Parietal lobe (tissue), 1 donor: ENCODE data around the gene RNF207. TPM values are rescaled to one million over a fixed set of nuclear protein-coding genes. Genes with fewer than 3 reads are reported as not detected.

ENCODE experiments used
- total RNA-seq: library from RNA; depleted of rRNA; stranded (reverse); fragments of >200 nt; gene quantifications from one replicate; pipeline ENCODE4 v1.2.3, GENCODE V29; 2014

The RNF207 gene, protein sequence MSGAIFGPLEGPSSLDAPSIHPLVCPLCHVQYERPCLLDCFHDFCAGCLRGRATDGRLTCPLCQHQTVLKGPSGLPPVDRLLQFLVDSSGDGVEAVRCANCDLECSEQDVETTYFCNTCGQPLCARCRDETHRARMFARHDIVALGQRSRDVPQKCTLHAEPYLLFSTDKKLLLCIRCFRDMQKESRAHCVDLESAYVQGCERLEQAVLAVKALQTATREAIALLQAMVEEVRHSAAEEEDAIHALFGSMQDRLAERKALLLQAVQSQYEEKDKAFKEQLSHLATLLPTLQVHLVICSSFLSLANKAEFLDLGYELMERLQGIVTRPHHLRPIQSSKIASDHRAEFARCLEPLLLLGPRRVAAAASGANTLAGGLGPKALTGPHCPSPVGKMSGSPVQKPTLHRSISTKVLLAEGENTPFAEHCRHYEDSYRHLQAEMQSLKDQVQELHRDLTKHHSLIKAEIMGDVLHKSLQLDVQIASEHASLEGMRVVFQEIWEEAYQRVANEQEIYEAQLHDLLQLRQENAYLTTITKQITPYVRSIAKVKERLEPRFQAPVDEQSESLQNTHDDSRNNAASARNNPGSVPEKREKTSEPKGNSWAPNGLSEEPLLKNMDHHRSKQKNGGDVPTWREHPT
- total RNA-seq, result 16.0 TPM

DNA sequence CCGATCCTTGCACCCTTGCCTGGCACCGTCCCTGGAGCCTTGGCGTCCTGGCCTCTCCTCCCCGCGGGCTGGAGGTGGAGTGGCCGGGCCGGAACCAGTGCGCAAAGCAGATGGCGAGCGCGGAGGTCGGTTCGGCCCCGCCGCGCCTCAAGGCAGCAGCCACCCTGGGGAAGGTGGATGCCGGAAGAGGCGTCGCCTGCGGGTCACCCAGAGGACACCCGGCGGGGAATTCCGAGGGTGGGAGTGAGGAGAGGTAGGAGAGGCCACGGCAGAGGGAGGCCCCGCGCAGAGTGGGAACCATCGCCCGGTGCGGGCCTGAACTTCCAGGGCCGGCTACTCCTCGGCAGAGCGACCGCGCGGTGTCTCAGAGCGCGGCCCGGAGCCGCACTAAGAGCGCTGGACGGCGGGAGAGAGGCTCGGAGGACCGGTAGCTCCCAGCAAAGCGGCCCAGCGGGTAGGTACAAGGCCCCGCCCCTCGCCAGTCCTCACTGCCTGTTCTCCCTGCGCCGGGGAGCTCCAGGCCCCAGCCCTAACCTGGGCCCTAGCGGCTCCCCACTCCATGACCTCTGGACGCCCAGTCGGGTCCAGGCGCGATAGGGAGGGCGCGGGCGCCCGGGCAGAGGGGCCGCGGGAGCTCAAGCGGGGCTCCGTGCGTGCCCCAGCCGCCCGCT, at the start of gene RNF207:
RNF207 (plus strand) TSS at position 271 of the 671 bp plus-strand sequence. CDS start 417 bp downstream, outside the sequence.

DNA sequence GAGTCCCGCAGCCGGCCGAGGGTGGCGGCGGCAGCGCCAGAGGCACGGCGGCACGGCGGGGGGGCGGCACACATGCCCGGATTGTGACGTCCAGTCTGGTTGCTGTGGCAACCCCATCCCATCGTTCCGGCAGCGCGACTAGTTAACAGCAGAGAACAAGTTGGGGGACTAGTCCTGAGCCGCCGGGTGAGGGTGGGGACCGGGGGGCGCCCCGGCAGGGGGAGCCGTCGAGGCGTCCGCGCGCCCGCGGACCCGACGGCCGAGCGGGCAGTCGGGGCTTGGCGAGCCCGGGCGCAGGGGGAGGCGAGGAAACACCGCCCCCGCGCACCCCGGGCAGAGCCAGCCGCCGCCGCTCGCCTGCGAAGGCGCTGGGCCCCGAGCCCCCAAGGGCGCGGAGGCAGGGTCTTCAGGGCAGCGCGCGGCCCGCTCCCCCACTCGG, 25.6 kb upstream of the RNF207 start, which contains the start of gene CHD5:
CHD5 (minus strand) TSS at position 54 of the 439 bp plus-strand sequence. CDS start 298 bp downstream, outside the sequence.

DNA sequence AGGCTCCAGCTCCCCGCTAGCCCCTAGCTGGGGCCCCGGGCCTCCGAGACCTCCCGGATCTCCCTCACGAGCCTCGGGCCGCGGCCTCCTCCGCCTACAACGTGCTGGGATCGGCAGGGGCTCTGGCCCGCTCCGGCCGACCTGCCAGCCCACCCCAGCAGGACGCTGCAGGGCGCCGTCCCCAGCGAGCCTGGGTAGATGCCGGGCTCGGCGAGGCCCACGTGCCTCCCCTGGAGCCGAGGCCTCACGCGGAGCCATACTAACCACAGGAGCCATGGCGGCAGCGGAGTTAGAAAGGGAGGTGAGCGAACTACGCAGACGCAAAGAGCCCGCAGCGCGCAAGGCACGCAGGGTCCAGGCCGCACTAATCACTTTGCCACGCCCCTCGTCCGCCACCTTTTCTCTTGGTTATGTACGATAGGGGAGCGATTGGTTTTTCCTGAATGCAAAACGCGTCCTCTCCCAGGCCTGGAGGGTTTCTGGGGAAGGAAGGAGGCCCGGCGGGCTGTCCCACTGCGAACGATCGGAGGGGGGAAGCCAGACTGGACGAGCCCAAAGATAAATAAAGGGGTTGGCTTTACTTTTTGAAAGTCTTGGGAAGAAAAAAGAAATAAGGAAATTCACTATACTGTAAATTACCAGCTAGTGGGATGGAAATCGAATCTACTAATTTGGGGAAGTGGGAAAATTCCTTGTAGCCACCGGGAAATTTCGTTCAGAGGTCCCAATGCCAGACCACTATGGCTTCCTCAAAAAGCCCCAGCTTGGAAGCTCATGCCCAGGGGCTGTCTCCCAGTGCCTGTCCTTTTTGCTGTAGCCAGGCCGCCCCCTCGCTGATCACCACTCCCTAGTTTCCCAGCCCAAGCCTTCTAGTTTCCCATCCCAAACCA, 6.4 kb upstream of the RNF207 start, which contains the start of gene RPL22:
RPL22 (minus strand) TSS at position 298 of the 890 bp plus-strand sequence; CDS start at position 276, 22 bp downstream.

GRCh38 chr1:6243993-6244392, 38.1 kb downstream of the RNF207 start, which contains the start of gene HES3:
Gene HES3, plus strand, starts transcription at chr1:6244179. Its CDS starts 187 bp downstream, at chr1:6244366.

DNA sequence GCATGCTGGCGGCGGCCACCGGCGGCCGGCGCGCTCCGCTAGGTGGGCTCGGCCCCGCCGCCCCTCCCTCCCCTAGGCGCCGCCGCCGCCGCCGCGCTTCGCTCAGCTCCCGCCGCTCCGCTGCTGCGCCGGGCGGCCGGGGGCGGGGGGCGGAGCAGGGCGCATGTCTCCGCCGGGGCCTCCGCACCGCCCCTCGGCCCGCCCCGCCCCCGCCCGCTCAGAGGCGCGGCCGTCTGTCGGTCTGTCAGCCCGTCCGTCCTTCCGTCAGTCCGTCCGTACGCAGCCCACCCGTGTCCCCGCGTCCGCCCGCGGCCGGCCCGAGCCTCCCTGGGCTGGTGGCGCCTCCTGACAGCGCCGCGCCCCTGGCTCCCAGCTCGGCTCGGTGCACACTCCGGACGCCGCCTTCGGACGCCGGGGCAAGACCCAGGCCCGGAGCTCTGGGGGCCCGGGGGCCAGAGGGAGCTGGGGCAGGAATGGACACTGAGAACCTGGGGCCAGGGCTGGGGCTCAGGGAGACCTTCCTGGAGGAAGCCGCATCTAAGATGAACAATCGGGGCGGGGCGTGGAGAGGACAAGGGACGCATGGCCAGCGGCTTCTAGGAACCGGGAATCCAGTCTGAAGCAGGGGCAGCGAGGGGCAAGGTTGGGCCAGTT, 55.2 kb downstream of the RNF207 start, which contains the start of gene GPR153:
GPR153 (minus strand) TSS at position 138 of the 654 bp plus-strand sequence. CDS start 6,193 bp downstream, outside the sequence.

Other genes with a start within 250 kb of the RNF207 start
- 30.7 TPM for gene NPHP4, start 213.7 kb upstream of the RNF207 start, total RNA-seq
- gene KCNAB2, start 160.2 kb upstream of the RNF207 start, total RNA-seq, result 6.9 TPM
- gene CHD5, start 25.8 kb upstream of the RNF207 start, total RNA-seq, result 52.6 TPM
- gene RPL22, start 6.5 kb upstream of the RNF207 start, total RNA-seq, result 255 TPM
- 19.4 TPM for gene ICMT, start 29.8 kb downstream of the RNF207 start, total RNA-seq
- gene HES3, start 38.1 kb downstream of the RNF207 start, total RNA-seq, result not detected
- 27.2 TPM for gene GPR153, start 55.0 kb downstream of the RNF207 start, total RNA-seq
- gene ACOT7, start 187.6 kb downstream of the RNF207 start, total RNA-seq, result 51.3 TPM
- gene HES2, start 213.8 kb downstream of the RNF207 start, total RNA-seq, result not detected
- gene ESPN, start 218.7 kb downstream of the RNF207 start, total RNA-seq, result under 0.01 TPM